ENCODE results near the gene BRI3. TPM values are rescaled to one million over a fixed set of nuclear protein-coding genes. Genes with fewer than 3 reads are reported as not detected.

The BRI3 gene
- total and polyA plus RNA-seq, 2 of the 8 experiments (the other 6 are each of a cell fraction or from before 2014, with no cell fraction given): 77.5 to 93.4 TPM

- TF ChIP-seq CHD7 (IDR thresholded peaks at IDR 0.05; ENCODE audit: insufficient replicate concordance, low read length): no peak
- no peak for TF ChIP-seq KDM5A (IDR thresholded peaks at IDR 0.05; ENCODE audit: low read length)
- no peak for TF ChIP-seq RNF2 (IDR thresholded peaks at IDR 0.05; ENCODE audit: borderline replicate concordance, low read depth, low read length, missing control alignments, poor library complexity, severe bottlenecking)
- TF ChIP-seq ASH2L (IDR thresholded peaks at IDR 0.05; ENCODE audit: low read length): no peak
- TF ChIP-seq ATF3 (IDR thresholded peaks at IDR 0.05; ENCODE audit: insufficient read depth, low read depth, low read length): no peak
- TF ChIP-seq, protein P1, sequence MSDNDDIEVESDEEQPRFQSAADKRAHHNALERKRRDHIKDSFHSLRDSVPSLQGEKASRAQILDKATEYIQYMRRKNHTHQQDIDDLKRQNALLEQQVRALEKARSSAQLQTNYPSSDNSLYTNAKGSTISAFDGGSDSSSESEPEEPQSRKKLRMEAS (IDR thresholded peaks at IDR 0.05): no peak
- no peak for TF ChIP-seq TAF1 (IDR thresholded peaks at IDR 0.05; ENCODE audit: low read depth, low read length)
- TF ChIP-seq CHD2 (IDR thresholded peaks at IDR 0.05; ENCODE audit: low read length): no peak
These were observed 48.4 kb downstream of the BRI3 start (continued) for GRCh38 chr7:98329791-98330373.
